ENCODE results near the gene PHTF2. TPM values are rescaled to one million over a fixed set of nuclear protein-coding genes. Genes with fewer than 3 reads are reported as not detected.

PHTF2 gene
- polyA plus RNA-seq, 3 donors = 10.1 to 34.3 (median 10.3) TPM

GRCh38 chr7:77893813-77894212 is 95.2 kb downstream of the PHTF2 start:
- Histone ChIP-seq H3K4me1 (ENCODE audit: control insufficient read depth in 1 of 2, insufficient read depth in 2 of 2, low read length in 2 of 2) (no peaks in the 10 kb centered on the region), H3K79me2 (ENCODE audit: insufficient read depth, low read length) (peaks cover 5% of the 10 kb centered on the region), H3K27me3 (ENCODE audit: control insufficient read depth in 2 of 2, insufficient read depth in 2 of 2, low read length in 2 of 2) (no peaks in the 10 kb centered on the region), H3K4me3 (replicated peaks in 1 of 3; ENCODE audit: low read depth in 2 of 3, low read length in 3 of 3) (no peak overlapping the region), H3K27ac (ENCODE audit: low read depth in 1 of 2, low read length in 2 of 2) (no peak overlapping the region), H3K9me3 (replicated peaks in 1 of 2; ENCODE audit: control insufficient read depth in 1 of 2, insufficient read depth in 1 of 2, low read length in 2 of 2) (no peaks in the 10 kb centered on the region), H3K4me2 (replicated peaks; ENCODE audit: extremely low read depth, low read length, poor library complexity, severe bottlenecking) (no peak overlapping the region), H2AFZ (ENCODE audit: insufficient read depth, low read depth, low read length, poor library complexity, severe bottlenecking) (no peak overlapping the region), H3K9ac (ENCODE audit: insufficient read depth, low read length, poor library complexity, severe bottlenecking) (no peak overlapping the region), H4K20me1 (ENCODE audit: insufficient read depth, low read length) (peaks cover 7% of the 10 kb centered on the region), H3K36me3 (replicated peaks in 1 of 2; ENCODE audit: control insufficient read depth in 1 of 2, insufficient read depth in 2 of 2, low read length in 2 of 2) (no peaks in the 10 kb centered on the region)
- no peak overlapping the region for H3K4me3 Mint-ChIP-seq
- peaks cover 3% of the 10 kb centered on the region in 2 donors for H3K36me3 Mint-ChIP-seq
- DNase-seq = no peak
- intact Hi-C loops (cut with micrococcal nuclease) = no loop called here
- H3K4me1 Mint-ChIP-seq = peaks cover 6% of the 10 kb centered on the region
- no peak overlapping the region for H3K27ac Mint-ChIP-seq
- no CpG with 5 or more reads among the region's 3 CpGs for WGBS (ENCODE audit: insufficient coverage)
- no peaks in the 10 kb centered on the region for H3K9me3 Mint-ChIP-seq
- H3K27me3 Mint-ChIP-seq (ENCODE audit: low read depth in 3 of 3) = no peaks in the 10 kb centered on the region
- no peak for TF ChIP-seq CTCF (IDR thresholded peaks at IDR 0.05)

- H3K4me3 Mint-ChIP-seq = no peak overlapping the region
Measured at GRCh38 chr7:77894574-77895091, 96.1 kb downstream of the PHTF2 start.

More at GRCh38 chr7:77894574-77895091, 96.1 kb downstream of the PHTF2 start:
- peaks cover 5% of the 10 kb centered on the region for H3K79me2 ChIP-seq (ENCODE audit: insufficient read depth, low read length)
- peaks cover 7% of the 10 kb centered on the region for H4K20me1 ChIP-seq (ENCODE audit: insufficient read depth, low read length)
- no peak for DNase-seq
- Mint-ChIP-seq H3K27me3 (ENCODE audit: low read depth in 3 of 3) (no peaks in the 10 kb centered on the region), H3K4me1 (peaks cover 6% of the 10 kb centered on the region), H3K27ac (no peak overlapping the region), H3K36me3 (peaks cover 2 to 9% of the 10 kb centered on the region in 2 donors), H3K9me3 (no peaks in the 10 kb centered on the region)
- H2AFZ ChIP-seq (ENCODE audit: insufficient read depth, low read depth, low read length, poor library complexity, severe bottlenecking) = no peak overlapping the region
- TF ChIP-seq CTCF (IDR thresholded peaks at IDR 0.05) = no peak
- intact Hi-C loops (cut with micrococcal nuclease) = no loop called here
- no peak overlapping the region for H3K4me2 ChIP-seq (replicated peaks; ENCODE audit: extremely low read depth, low read length, poor library complexity, severe bottlenecking)
- no peaks in the 10 kb centered on the region for H3K36me3 ChIP-seq (replicated peaks in 1 of 2; ENCODE audit: control insufficient read depth in 1 of 2, insufficient read depth in 2 of 2, low read length in 2 of 2)
- 75% methylated on average over 1 of the region's 2 CpGs for WGBS (ENCODE audit: insufficient coverage)
- no peaks in the 10 kb centered on the region for H3K4me1 ChIP-seq (ENCODE audit: control insufficient read depth in 1 of 2, insufficient read depth in 2 of 2, low read length in 2 of 2)
- no peaks in the 10 kb centered on the region for H3K27me3 ChIP-seq (ENCODE audit: control insufficient read depth in 2 of 2, insufficient read depth in 2 of 2, low read length in 2 of 2)
- H3K4me3 ChIP-seq (replicated peaks in 1 of 3; ENCODE audit: low read depth in 2 of 3, low read length in 3 of 3) = no peak overlapping the region
- H3K27ac ChIP-seq (ENCODE audit: low read depth in 1 of 2, low read length in 2 of 2) = no peak overlapping the region
- H3K9me3 ChIP-seq (replicated peaks in 1 of 2; ENCODE audit: control insufficient read depth in 1 of 2, insufficient read depth in 1 of 2, low read length in 2 of 2) = no peaks in the 10 kb centered on the region
- no peak overlapping the region for H3K9ac ChIP-seq (ENCODE audit: insufficient read depth, low read length, poor library complexity, severe bottlenecking)

Data from CD14-positive monocyte (primary cell).